Activated T-cell treated with anti-CD3 and anti-CD28 coated beads for 48 hours (primary cell): ENCODE measurements around the gene FAM204A.
A peak's percentile ranks its signal among the peaks of the same experiment; 100 is the strongest.

Experiments
- DNase-seq: peaks from one replicate; pipeline ENCODE4 v3.0.0-alpha.2; 2020; ENCODE audit warnings: low read depth

FAM204A gene

DNA sequence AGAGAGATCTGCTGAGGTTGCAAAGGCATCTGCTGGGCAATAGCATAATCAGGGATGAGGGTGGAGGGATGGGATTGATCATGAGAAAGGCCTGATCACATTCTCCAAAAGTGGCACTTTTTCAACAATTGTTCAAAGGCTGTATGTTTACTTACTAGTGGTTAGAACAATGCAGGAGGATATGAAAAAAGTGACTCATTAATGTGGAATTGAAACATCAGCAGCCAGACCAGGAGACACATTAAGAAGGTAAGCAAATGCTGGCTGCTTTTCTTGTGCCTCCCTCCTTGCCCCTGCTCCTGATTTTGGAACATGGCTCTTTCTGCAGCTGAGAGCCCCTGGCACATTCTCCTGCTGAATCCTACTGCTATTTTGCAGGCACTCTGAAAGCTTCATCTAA lies 63.5 kb downstream of the FAM204A start:
- no peak for DNase-seq

DNA sequence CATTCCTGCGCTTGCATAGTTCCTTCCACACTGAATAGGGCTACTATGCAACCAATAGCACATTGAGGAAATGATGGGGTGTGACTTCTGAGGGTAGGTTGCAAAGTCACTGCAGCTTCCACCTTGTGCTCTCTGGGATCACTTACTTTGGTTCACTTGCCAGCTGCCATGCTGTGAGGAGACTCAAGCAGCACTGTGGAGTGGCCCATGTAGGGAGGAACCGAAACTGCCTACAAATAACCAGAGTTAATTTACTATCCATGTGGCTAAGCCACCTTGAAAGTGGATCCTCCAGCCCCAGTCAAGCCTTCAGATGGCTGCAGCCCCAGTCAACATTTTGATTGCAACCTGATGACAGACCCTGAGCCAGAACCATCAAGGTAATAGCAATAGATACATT lies 64.3 kb downstream of the FAM204A start:
- DNase-seq, result no peak

DNA sequence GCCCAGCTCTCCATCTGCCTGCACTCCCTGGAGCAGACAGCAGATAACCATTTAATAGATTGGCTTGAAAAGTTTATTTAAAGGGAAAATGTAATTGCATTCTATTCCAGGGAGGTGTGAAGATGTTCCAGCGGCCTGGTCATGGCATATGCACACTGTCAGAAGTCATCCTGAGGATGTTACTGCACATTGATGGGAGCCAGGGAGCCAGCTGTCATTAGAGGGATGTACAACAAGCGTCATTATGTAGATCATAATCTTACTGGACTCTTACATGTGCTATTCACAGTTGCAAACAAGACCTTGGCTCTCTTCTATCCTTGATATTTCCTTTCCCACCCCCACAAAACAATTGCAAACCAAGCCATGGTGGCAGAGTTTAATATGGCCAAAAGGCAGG lies 65.4 kb downstream of the FAM204A start:
- no peak for DNase-seq

DNA sequence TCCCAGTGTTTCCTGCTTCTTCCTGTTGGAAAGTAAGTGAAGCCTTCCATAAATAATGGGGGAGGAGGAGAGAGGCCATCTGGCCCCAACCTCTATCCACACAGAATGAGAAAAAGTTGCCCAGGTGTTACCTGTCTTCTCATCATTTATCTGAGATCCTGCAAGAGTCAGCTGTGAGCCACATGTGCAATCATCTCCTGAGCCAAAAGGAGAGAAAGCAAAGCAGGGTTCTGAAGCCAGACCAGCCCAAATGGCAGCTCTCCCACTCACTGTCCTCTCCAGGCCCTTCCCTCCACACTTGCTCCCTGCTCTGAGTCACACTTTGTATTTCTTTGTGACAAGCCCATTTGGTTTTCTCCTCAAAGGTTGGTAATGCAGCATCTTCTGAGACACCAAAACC lies 65.9 kb downstream of the FAM204A start:
- DNase-seq, result no peak

DNA sequence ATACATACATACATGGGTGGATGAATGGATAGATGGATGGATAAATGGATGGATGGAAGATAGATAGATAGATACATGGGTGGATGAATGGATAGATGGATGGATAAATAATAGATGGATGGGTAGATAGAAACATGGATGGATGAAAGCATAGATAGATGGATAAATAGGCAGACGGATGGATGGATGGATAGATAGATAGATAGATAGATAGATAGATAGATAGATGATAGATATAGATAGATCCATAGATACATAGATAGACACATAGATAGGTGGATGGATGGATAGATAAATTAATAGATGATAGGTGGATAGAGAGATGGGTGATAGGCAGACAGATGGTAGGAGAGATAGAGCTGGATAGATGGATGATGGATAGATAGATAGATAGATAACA lies 68.5 kb downstream of the FAM204A start:
- DNase-seq, result no peak

DNA sequence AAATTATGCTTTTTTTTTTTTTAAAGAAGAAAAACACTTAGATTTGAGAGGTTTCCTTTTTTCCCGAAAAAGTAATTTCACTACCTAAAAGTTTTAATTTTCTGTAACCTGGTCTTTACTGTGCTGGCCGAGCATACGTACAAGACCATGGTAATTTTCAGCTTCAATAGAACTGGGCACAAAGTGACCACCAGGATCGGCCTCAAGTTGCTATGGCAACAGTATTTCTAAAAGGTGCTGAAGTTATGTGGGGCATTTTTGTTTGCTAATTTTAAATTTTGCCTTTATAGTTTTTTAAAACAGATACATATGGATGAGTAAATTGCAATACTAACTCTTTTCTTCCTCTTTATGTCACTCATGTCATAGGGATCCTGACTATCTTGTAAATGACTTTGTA lies 69.4 kb downstream of the FAM204A start:
- no peak for DNase-seq

DNA sequence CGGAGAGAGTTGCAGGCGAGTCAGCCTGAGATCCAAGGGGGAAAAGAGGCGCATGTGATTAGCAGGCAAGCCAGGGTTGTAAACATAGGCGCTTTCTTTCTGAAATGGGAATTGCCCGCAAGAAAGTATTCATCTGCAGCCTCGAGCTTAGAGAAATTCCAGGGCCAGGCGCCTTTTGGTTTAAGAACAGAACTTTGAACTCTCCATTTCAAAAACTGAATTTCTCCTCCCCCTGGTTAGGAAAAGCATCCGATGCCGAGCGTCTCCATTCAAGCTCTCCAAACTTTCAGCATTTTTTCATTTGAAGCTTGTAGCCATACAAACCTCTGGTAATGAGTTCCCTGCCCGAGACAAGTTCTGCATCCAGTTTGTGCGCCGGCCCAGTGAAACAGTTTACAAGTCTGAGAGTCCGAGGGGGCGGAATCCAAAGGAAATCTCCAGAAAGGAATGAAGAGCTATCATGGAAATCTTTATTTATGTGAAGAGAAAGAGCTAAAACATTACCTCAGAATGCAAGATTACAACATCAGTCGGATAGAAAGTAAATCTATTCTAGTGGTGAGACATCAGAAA lies 69.9 kb downstream of the FAM204A start:
- DNase-seq, result no peak

DNA sequence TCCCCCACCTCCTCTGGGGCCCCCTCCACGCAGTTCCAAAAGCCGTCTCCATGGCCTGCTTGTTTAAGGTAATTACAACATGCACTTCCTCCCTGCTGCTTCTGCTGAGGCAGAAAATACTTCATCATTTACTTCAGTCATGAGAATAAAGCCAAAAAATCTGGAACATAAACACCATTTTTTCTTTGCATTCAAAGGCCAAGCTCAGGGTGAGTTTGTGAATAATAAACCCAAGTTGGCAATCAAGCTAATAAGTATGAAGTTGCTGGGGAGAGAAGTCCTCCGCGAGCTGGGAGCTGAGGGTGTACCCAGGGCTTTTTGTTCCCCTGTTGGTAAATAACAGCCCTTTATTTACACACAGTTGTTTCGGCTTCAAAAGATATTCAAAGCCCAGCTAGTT lies 70.5 kb downstream of the FAM204A start:
- DNase-seq, result no peak

DNA sequence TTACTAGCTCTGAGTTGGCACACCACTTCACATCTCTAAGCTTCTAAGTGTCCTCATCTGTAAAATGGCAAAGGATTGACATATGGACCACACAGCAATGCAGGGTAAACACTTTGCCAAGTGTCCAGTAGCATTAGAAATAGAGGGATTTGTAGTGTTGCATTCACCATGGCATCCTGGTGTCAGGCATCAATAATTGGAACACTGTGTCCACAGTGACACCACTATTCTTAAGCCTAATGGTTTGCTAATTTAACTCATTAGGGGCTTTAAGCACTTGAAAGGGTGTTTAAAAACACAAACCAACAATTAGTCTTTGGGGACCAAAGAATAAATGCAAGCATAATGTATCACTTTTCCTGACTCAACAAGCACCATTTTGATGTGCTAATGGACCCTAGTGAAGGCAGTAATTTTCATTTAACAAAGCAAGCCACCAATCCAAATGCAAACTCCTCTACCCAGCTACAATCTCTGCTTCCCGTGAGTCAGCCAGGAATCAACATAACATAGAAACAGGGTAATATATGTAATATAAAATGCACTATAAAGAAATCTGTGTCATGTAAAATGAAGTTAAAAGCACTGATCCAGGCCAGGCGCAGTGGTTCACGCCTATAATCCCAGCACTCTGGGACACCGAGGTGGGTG lies 75.9 kb downstream of the FAM204A start:
- DNase-seq, result no peak

DNA sequence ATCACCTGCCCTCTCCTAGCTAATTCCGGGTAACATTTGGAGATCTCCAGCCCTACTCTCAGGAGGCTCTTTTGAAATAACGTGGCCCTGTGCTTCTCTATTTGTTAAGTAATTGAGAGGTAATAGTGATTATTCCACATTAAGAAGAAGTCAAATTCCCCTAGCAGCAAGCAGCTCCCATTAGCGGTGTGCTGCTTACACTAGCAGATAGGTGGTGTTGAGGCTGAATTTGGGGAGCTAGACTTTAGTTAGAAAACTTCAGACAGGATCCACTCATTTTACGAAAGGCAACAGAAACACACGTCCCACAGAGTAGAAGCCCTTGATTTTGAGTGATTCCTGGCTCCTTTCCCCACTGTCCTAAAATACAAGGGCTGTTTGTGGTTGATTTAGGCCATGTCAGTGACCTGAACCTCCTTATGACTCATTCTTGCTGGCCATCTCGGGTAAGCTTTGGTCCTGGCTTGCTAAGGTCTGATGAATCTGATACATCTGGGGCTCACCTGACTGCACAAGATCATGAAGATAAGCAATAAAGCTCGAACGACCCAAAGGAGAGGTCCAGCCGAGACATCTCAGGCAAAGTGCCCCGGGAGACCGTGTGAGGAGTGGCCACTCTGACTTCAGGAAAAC lies 77.2 kb downstream of the FAM204A start:
- DNase-seq, result no peak

DNA sequence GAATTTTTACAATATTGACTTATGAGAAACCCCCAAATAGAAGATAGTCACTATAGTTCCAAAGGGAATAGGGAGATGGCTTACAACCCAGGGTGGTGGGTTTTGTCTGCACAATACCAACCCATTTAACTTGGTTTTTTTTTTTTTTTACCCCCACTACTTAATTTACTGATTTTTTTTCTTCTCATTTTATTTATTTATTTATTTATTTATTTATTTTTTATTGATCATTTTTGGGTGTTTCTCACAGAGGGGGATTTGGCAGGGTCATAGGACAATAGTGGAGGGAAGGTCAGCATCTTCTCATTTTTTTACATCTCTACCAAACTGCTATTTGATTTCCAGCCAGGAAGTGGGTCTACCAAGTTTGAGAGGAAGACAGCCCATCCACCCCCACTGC lies 77.9 kb downstream of the FAM204A start:
- no peak for DNase-seq

DNA sequence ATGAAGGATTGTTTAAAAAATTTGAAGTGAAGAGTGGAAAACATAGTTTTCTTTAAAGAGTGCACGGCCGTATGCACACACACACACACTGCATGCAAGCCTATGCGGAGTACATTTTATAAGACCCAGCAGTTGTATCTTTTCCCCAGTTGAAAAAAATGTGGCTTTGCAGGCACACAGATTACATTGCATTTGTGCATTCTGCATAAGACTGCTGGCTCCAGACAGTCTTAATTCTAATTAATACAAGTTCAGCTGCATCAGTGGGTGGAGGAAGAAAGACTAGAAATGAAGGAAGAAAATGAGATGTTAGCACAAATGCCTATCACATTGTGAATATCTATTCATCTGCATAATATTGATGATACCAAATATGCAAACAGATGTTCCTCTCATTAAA lies 79.6 kb downstream of the FAM204A start:
- DNase-seq, result no peak

DNA sequence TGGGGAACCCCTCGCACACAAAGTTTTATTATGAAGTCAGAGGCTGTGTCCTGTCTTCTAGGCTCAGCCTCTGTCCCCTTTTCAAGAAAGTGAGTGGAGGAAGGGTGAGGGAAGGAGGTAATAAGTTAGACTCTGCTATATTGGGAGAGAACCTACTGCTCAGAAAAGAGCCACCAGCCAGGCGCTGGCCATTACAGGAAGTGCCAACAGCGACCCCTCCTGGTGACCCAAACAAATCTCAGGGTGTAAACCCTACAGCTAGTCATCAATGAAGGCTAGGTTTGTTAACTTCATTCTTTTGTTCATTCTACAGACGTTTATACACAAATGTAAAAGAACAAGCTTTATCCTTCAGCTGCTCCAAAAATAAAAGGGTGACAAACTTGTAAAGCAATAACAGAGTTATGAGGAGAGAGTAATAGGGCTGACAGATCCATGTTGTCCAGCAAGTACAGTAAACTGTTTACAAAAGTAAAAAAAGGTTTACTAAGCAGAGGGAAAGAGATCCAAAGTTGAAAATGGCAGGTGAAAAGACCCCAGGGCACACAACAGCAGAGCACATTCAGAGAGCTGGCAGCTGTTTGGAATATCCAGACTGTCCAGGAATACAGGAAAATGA lies 82.7 kb downstream of the FAM204A start:
- peak; percentile 21 for DNase-seq

DNA sequence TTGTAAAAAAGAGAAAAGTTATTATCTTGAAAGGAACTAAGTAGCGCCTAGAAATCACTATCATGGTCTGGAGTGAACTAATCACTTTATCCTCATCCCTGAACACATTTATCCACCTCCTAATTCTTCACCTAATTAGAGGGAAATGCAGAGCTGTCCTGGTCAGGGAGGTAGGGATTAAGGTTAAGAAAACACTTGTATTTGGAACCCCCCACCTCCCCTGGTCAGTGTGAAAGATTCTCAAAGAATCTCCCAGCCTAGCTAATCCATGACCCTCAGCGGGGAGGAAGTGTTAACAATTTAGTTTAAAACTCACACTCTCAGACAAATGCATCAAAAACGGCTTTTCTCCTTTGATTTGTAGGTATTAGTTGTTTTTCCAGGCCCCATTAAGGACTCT lies 83.8 kb downstream of the FAM204A start:
- DNase-seq, result no peak

DNA sequence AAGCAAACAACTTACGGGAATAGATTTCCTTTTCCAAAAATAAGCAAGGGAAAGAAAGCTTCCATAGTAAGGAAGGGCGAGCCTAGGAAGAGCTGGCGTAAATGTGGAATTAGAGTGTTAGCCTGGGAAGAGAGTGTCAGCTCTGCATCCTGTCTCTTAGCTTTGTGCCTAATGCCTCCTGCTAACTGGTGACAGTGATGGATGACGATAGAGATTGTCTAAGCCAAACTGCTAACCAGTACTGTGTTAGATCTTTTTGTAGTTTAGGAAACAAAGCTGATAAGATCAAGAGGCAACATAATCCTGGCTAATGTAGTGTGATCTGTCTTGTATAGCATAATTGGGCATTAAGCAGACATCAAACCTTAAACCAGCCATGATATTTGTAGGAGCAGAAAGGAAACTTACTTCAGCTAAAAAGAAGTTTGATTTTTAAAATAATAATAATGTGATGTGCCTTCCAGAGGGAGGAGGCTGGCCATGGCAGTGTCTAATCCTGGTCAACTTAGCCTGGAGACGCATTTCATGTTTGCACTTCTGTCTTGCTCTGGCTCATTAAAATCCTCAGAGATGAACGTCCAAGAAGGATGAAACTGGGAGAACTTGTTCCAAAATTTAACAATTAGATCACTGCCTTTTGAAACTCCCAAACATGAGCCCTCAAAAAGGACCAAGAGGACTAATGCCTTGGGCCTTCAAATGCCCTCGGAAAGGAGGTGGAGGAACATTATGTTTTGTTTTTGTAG lies 85.1 kb downstream of the FAM204A start:
- DNase-seq, result no peak

DNA sequence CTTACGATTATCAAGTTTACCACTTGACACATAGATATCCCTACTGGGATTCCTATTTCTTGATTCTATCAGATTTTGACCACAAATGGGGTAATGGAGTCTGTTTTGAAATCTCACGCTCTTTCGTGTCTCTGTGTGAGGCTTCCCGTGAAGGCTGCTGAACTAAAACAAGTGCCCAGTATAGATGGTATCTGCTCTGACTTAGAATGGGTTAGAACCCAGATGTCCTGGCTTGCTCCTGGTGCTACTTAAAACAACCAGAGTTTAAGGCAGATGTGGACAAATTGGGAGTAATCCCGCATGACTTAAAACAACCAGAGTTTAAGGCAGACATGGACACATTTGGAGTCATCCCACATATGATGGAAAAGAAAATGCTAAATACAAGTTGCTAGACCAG lies 85.9 kb downstream of the FAM204A start:
- no peak for DNase-seq

DNA sequence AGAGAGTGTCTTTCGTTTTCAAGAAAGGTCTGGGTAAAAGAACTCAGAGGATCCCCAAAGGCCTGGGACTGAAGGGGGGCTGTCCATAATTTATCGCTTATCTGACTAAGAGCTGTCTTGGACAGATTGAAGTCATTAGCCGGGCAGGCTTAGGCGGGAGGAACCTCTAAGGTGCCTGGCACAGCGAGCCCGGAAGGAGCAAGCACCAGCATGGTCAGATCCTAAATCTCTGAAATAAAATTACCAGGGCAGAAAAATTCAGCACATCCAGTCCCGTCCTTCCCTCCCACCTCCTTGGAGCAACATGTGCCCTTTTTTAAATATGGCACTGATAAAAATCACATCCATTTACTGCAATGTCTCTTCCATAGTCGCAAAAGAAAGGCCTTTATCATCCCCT lies 86.8 kb downstream of the FAM204A start:
- no peak for DNase-seq

DNA sequence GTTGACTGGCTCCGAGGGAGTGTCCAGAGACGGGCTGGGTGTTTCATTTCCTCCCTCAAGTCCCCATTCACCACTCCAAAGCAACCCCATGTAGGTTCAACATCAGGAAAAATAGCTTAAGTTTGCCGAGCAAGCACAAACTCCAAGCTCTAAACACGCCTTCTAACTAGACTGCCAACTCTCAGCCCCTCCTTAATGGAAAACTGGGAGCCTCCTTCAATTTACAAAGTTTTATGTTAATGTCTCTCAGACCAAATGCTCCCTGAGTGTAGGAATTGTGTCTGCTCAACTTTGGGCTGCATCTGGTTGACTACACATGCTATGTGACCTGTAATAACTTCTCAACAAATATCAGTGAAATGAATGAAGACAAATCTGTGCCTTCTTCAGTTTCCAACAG lies 87.5 kb downstream of the FAM204A start:
- no peak for DNase-seq

DNA sequence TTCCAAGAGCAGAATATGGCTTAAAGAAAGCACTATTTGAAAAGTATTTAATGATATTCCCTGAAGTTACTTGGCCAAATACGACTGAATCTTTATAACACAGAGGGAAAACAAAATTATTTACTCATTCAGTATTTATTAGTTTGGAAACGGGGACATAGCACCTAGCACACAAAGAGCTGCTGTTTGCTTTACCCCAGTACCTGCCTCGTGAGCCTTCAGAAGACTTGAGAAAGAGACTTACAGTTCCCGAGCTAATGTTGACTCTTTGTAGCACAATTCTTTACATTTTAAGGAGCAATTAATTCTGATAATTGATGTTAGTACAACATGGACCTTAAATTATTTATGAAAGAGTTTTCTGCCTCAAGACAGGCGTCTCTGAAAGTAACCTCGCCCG lies 88.7 kb downstream of the FAM204A start:
- DNase-seq, result no peak

DNA sequence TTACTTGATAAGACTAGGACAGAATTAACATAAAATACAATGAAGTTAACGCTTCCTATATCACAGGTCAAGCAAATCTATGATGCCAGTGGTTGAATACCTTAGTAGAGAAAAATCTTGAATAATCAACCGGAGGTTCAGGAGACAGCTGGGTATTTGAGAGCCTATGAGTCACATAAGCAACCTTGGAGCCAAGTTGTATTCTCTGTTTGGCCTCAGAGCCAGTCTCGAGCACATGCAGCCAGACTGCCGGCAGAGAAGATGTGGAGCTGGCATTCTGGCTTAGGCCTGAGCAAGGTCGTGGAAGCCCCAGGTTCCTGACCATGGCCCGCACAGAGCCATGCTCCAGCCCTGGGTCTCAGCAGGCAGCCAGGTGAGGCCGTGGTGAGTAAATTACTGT lies 90.3 kb downstream of the FAM204A start:
- DNase-seq, result no peak

DNA sequence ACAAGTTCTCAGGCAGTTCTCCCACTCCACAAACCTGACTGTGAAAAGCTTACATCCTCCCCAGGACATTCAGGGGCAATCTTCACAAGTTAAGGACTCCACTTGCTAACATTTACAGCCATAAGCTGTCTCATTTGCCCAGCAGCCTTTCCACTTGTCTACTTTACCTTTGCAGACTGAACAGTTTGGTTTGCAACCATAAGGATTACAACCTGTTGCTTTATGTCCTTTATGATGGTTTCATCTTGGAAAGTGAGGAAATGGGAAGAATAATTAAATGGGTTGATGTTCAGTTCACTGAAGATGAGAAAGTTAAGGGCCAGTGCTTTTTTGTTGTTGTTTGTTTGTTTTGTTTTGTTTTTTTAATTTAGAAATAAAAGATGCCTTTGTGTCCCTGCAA lies 92.4 kb downstream of the FAM204A start:
- no peak for DNase-seq
